ENCODE measurements around the gene UNCX. TPM values are rescaled to one million over a fixed set of nuclear protein-coding genes. Genes with fewer than 3 reads are reported as not detected.

The UNCX gene
- total RNA-seq, 1 donor from 2014 or later, result not detected

DNA sequence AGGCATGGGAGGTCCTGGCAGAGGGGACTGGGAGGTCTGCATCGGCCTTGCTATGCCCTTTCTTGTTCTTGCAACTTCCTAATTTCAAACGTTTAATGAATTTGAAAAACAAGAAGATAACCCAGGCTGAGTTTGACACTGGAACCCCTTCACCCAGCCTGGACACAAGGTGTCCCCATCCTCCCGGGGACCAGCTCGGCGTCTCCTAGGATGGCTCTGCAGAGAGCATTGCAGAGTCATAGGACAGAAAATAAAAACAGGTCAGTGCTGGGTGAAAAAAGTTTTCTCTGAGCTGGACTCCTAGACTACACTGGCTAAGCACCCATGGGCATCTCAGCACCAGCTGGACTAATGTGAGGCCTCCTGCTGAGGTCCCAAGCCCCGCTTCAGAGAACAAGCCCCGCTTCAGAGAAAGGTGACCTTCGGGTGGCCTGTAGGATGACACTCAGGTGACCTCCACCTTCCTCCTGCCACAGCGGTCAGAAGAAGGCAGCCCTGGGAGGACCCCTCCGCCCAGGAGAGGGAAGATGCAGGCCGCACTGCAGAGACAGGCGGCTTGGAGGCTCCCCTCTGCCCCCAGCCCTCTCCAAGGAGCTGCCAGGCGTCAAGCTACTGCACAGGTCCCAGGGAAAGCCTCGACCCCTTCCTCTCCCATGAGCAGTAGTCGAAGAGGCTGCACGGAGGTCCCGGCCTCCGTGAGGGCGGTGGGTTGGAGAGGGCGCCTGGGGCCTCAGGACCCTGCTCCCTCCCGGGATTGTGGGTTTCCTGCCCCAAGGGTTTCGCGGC lies 9.3 kb upstream of the UNCX start:
- DNase-seq (no peak), ATAC-seq (no peak)
- Histone ChIP-seq H3K27ac (no peak overlapping the region), H3K36me3 (no peaks in the 10 kb centered on the region), H3K9me3 (no peaks in the 10 kb centered on the region), H3K4me3 (no peak overlapping the region), H3K27me3 (ENCODE audit: low read depth) (peaks cover 97% of the 10 kb centered on the region), H3K4me1 (no peaks in the 10 kb centered on the region)
- intact Hi-C loops (cut with DNase I), result no loop called here
- TF ChIP-seq, protein P1, sequence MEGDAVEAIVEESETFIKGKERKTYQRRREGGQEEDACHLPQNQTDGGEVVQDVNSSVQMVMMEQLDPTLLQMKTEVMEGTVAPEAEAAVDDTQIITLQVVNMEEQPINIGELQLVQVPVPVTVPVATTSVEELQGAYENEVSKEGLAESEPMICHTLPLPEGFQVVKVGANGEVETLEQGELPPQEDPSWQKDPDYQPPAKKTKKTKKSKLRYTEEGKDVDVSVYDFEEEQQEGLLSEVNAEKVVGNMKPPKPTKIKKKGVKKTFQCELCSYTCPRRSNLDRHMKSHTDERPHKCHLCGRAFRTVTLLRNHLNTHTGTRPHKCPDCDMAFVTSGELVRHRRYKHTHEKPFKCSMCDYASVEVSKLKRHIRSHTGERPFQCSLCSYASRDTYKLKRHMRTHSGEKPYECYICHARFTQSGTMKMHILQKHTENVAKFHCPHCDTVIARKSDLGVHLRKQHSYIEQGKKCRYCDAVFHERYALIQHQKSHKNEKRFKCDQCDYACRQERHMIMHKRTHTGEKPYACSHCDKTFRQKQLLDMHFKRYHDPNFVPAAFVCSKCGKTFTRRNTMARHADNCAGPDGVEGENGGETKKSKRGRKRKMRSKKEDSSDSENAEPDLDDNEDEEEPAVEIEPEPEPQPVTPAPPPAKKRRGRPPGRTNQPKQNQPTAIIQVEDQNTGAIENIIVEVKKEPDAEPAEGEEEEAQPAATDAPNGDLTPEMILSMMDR (IDR thresholded peaks at IDR 0.05), result no peak

GRCh38 chr7:1224086-1224716 lies 8.5 kb upstream of the UNCX start:
- Histone ChIP-seq H3K27ac (no peak overlapping the region), H3K9me3 (no peaks in the 10 kb centered on the region), H3K4me1 (no peaks in the 10 kb centered on the region), H3K27me3 (ENCODE audit: low read depth) (peaks cover 97% of the 10 kb centered on the region), H3K4me3 (no peak overlapping the region), H3K36me3 (no peaks in the 10 kb centered on the region)
- ATAC-seq (peak in 1 of 2 donors; percentile 31), DNase-seq (no peak)
- intact Hi-C loops (cut with DNase I), result no loop called here
- TF ChIP-seq, protein P1 (IDR thresholded peaks at IDR 0.05), result no peak

DNA sequence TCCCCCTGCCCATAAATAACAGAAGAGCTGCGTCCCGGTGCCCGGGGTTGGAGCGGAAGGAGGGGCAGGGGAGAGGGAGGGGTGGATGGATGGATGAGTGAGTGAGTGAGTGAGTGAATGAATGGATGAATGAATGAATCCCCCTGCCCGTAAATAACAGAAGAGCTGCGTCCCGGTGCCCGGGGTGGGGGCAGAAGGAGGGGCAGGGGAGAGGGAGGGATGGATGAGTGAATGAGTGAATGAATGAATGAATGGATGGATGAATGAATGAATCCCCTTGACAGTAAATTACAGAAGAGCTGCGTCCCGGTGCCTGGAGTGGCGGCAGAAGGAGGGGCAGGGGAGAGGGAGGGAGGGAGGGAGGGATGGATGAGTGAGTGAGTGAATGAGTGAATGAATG lies 7.6 kb upstream of the UNCX start:
- intact Hi-C loops (cut with DNase I), result no loop called here
- H3K27ac ChIP-seq, result no peak overlapping the region
- peaks cover 97% of the 10 kb centered on the region for H3K27me3 ChIP-seq (ENCODE audit: low read depth)

DNA sequence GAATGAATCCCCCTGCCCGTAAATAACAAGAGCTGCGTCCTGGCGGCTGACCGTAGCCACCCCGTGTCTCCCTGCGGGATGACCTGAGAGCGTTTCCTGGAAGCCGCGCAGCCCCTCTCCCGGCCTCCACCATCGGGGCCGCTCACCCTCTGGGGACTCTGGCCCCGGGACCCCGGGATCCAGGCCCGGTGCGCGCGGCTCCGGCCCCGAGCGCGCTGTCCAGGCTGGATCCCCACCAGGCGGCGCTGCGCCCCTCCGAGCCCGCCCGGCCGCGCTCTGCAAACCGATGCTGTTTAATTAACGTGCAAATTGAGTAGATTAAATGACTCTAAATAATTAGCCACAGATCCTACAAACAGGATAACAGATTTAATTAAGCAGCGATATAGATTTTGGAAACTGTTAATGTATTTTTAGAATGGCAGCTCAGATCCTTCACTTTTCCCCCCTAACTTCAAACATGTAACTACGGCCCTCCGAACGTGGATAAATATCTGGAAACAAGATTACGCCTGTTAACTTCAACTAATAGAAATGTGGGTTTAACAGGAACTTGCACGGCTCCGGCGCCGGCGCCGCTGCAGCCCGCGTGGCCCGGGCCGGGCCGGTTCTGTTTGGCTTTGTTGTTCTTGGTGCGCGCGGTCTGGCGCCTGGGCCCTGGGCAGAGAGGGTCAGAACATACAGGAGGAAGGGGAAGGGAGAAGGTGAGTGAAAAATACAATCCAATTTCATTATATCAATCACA lies 7.1 kb upstream of the UNCX start:
- ATAC-seq (peak; percentile 43 to 69), DNase-seq (no peak)
- no peaks in the 10 kb centered on the region for H3K36me3 ChIP-seq
- peaks cover 98% of the 10 kb centered on the region for H3K27me3 ChIP-seq (ENCODE audit: low read depth)
- peaks cover 4% of the 10 kb centered on the region for H3K4me1 ChIP-seq
- H3K4me3 ChIP-seq, result no peak overlapping the region
- no peak overlapping the region for H3K27ac ChIP-seq
- TF ChIP-seq, protein P1 (IDR thresholded peaks at IDR 0.05), result peak; percentile 78
- no peaks in the 10 kb centered on the region for H3K9me3 ChIP-seq
- intact Hi-C loops (cut with DNase I), result no loop called here

More for the DNA sequence above, 7.6 kb upstream of the UNCX start:
- TF ChIP-seq, protein P1 (IDR thresholded peaks at IDR 0.05), result no peak
- Histone ChIP-seq H3K9me3 (no peaks in the 10 kb centered on the region), H3K4me1 (no peaks in the 10 kb centered on the region), H3K36me3 (no peaks in the 10 kb centered on the region), H3K4me3 (no peak overlapping the region)
- no peak for ATAC-seq
- DNase-seq, result no peak

- no peak overlapping the region for H3K4me3 ChIP-seq
- peaks cover 5% of the 10 kb centered on the region for H3K4me1 ChIP-seq
- H3K27ac ChIP-seq, result no peak overlapping the region
- no peaks in the 10 kb centered on the region for H3K9me3 ChIP-seq
- ATAC-seq, result no peak
- TF ChIP-seq, protein P1 (IDR thresholded peaks at IDR 0.05), result no peak
- no peak for DNase-seq
- H3K27me3 ChIP-seq (ENCODE audit: low read depth), result peaks cover 98% of the 10 kb centered on the region
- intact Hi-C loops (cut with DNase I), result no loop called here
- no peaks in the 10 kb centered on the region for H3K36me3 ChIP-seq
Measured at GRCh38 chr7:1226186-1226901, 6.3 kb upstream of the UNCX start.
